Parathyroid adenoma (tissue), 2 donors: ENCODE measurements around the gene OCA2.

Experiments
- H2AFZ ChIP-seq: fragments of 300-600 bp; sonication (generic); one replicate; pipeline ENCODE4 v1.7.0; 2017; ENCODE audit warnings: antibody characterized with exemption, mild to moderate bottlenecking
- H3K27ac ChIP-seq: fragments of 300-600 bp; sonication (generic); one replicate; pipeline ENCODE4 v1.7.0; 2017
- H3K27me3 ChIP-seq: fragments of 300-600 bp; sonication (generic); one replicate; pipeline ENCODE4 v1.7.0; 2017; ENCODE audit warnings: low read length; ENCODE audit not compliant: control insufficient read depth, insufficient read depth
- H3K36me3 ChIP-seq: fragments of 300-600 bp; sonication (generic); one replicate; pipeline ENCODE4 v1.7.0; 2017; ENCODE audit warnings: low read length; ENCODE audit not compliant: control insufficient read depth, insufficient read depth
- H3K4me1 ChIP-seq: fragments of 300-600 bp; sonication (generic); one replicate; pipeline ENCODE4 v1.7.0; 2017; ENCODE audit warnings: control low read depth
- H3K4me2 ChIP-seq: fragments of 300-600 bp; sonication (generic); one replicate; pipeline ENCODE4 v1.7.0; 2017; ENCODE audit warnings: low read length
- H3K4me3 ChIP-seq: fragments of 300-600 bp; sonication (generic); one replicate; pipeline ENCODE4 v1.7.0; 2017; ENCODE audit warnings: low read depth, low read length
- H3K79me2 ChIP-seq: fragments of 300-600 bp; sonication (generic); one replicate; pipeline ENCODE4 v1.7.0; 2017; ENCODE audit warnings: control low read depth
- H3K9ac ChIP-seq: fragments of 300-600 bp; sonication (generic); one replicate; pipeline ENCODE4 v1.7.0; 2017; ENCODE audit warnings: mild to moderate bottlenecking
- H3K9me3 ChIP-seq: fragments of 300-600 bp; sonication (generic); one replicate; pipeline ENCODE4 v1.7.0; 2017; ENCODE audit warnings: low read length; ENCODE audit not compliant: control insufficient read depth
- CTCF ChIP-seq: fragments of 300-600 bp; sonication (generic); IDR thresholded peaks from one replicate; pipeline ENCODE4 v1.7.0; 2017; ENCODE audit warnings: antibody characterized with exemption, mild to moderate bottlenecking
- donor health status: primary hyperparathyroidism.

OCA2 gene

GRCh38 chr15:27894645-27895044 lies 204.5 kb downstream of the OCA2 start:
- Histone ChIP-seq H3K4me1 (no peaks in the 10 kb centered on the region), H3K36me3 (no peaks in the 10 kb centered on the region), H3K9ac (no peak overlapping the region), H3K4me2 (no peak overlapping the region), H3K27me3 (no peaks in the 10 kb centered on the region), H3K9me3 (no peaks in the 10 kb centered on the region), H2AFZ (no peak overlapping the region), H3K79me2 (no peaks in the 10 kb centered on the region), H3K4me3 (no peak overlapping the region), H3K27ac (no peak overlapping the region)
- TF ChIP-seq CTCF = no peak

GRCh38 chr15:27889258-27889657 lies 209.9 kb downstream of the OCA2 start:
- H3K27me3 ChIP-seq = no peaks in the 10 kb centered on the region
- H3K36me3 ChIP-seq = no peaks in the 10 kb centered on the region
- H3K9me3 ChIP-seq = no peaks in the 10 kb centered on the region
- H3K4me3 ChIP-seq = no peak overlapping the region
- no peaks in the 10 kb centered on the region for H3K79me2 ChIP-seq
- H3K9ac ChIP-seq = no peak overlapping the region
- TF ChIP-seq CTCF = no peak
- no peak overlapping the region for H3K4me2 ChIP-seq
- no peak overlapping the region for H2AFZ ChIP-seq
- H3K27ac ChIP-seq = no peak overlapping the region
- H3K4me1 ChIP-seq = no peaks in the 10 kb centered on the region

- Histone ChIP-seq H3K27ac (no peak overlapping the region), H3K4me3 (no peak overlapping the region), H3K9ac (no peak overlapping the region), H3K27me3 (no peaks in the 10 kb centered on the region), H2AFZ (no peak overlapping the region), H3K4me1 (no peaks in the 10 kb centered on the region), H3K9me3 (no peaks in the 10 kb centered on the region), H3K4me2 (no peak overlapping the region), H3K36me3 (no peaks in the 10 kb centered on the region), H3K79me2 (no peaks in the 10 kb centered on the region)
- no peak for TF ChIP-seq CTCF
These were observed 213.9 kb downstream of the OCA2 start for GRCh38 chr15:27885201-27885600.

- H3K9me3 ChIP-seq = no peaks in the 10 kb centered on the region
- no peak overlapping the region for H3K27ac ChIP-seq
- no peak overlapping the region for H2AFZ ChIP-seq
These were observed 214.4 kb downstream of the OCA2 start for GRCh38 chr15:27884726-27885125.

More at GRCh38 chr15:27884726-27885125, 214.4 kb downstream of the OCA2 start:
- no peak for TF ChIP-seq CTCF
- H3K4me2 ChIP-seq = no peak overlapping the region
- H3K36me3 ChIP-seq = no peaks in the 10 kb centered on the region
- H3K4me3 ChIP-seq = no peak overlapping the region
- H3K79me2 ChIP-seq = no peaks in the 10 kb centered on the region
- H3K9ac ChIP-seq = no peak overlapping the region
- no peaks in the 10 kb centered on the region for H3K27me3 ChIP-seq
- H3K4me1 ChIP-seq = no peaks in the 10 kb centered on the region
